Gastroesophageal sphincter (tissue), 3 donors: ENCODE measurements around the gene UHRF1.

Experiments used
- EP300 ChIP-seq: sonication (generic); formaldehyde crosslinking; IDR thresholded peaks from one replicate; pipeline ENCODE4 v1.6.1; 2017; ENCODE audit warnings: antibody characterized with exemption, mild to moderate bottlenecking
- POLR2A ChIP-seq, 2 donors: fragments of 450-650 bp; IDR thresholded peaks; one replicate each; pipeline ENCODE4 v1.6.1; 2017; ENCODE audit warnings: antibody characterized with exemption in 2 of 2, mild to moderate bottlenecking in 2 of 2, moderate library complexity in 1 of 2
- POLR2AphosphoS5 ChIP-seq: sonication (generic); formaldehyde crosslinking; IDR thresholded peaks from one replicate; pipeline ENCODE4 v1.6.1; 2017; ENCODE audit warnings: antibody characterized with exemption
- TF ChIP-seq, protein P1 (sequence below), 4 experiments: fragments of 200-600 bp in 2 of 4; fragments of 450-650 bp in 2 of 4; sonication (generic) in 1 of 4; IDR thresholded peaks; one replicate each; pipeline ENCODE4 v1.5.1; 2017 to 2019; ENCODE audit warnings: antibody characterized with exemption in 4 of 4, mild to moderate bottlenecking in 2 of 4, moderate library complexity in 2 of 4

DNA sequence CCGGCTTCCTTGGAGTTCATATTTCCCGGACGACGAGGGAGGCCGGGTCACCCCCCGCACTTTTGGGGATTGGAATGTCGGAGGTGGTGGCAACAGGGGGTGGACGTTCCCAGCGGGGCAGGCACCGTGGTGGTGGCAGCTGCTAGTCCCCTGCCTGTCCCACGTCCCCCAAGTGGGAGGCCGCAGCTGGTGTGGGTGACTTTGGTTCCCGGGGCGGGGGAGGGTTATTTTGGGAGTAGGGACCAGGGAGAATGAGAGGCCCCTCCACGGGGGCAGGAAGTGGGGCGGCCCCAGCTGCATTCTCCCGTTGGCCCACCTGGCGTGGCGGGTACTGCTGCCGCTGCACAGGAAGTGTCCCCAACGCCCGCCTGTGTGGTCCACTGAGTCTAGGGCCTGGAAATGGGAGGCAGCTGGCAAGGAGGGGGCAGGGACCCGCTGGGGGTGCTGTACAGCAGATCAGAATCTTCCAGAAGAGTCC is 30.8 kb upstream of the UHRF1 start:
- TF ChIP-seq, protein P1, sequence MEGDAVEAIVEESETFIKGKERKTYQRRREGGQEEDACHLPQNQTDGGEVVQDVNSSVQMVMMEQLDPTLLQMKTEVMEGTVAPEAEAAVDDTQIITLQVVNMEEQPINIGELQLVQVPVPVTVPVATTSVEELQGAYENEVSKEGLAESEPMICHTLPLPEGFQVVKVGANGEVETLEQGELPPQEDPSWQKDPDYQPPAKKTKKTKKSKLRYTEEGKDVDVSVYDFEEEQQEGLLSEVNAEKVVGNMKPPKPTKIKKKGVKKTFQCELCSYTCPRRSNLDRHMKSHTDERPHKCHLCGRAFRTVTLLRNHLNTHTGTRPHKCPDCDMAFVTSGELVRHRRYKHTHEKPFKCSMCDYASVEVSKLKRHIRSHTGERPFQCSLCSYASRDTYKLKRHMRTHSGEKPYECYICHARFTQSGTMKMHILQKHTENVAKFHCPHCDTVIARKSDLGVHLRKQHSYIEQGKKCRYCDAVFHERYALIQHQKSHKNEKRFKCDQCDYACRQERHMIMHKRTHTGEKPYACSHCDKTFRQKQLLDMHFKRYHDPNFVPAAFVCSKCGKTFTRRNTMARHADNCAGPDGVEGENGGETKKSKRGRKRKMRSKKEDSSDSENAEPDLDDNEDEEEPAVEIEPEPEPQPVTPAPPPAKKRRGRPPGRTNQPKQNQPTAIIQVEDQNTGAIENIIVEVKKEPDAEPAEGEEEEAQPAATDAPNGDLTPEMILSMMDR (IDR thresholded peaks at IDR 0.05): no peak
- no peak for TF ChIP-seq POLR2A (IDR thresholded peaks at IDR 0.05)
- no peak for TF ChIP-seq EP300
- TF ChIP-seq POLR2AphosphoS5: no peak
